Left forelimb (tissue), 1 donor: Measurements from ENCODE around the gene NCS1.
"Not testable (repeated sequence)": the region's sequence is repeated elsewhere in the genome, so short reads cannot be mapped to it uniquely, and the experiment has no call there.

Experiments
- DNase-seq: peaks from one replicate; pipeline ENCODE4 v3.0.0-alpha.2; 2018; ENCODE audit warnings: low spot score

NCS1 gene

GRCh38 chr9:130239741-130240241 lies 67.6 kb downstream of the NCS1 start:
- DNase-seq = no peak

- no peak for DNase-seq
These were observed 68.4 kb downstream of the NCS1 start for GRCh38 chr9:130240410-130241197.

- no peak for DNase-seq
These were observed 69.0 kb downstream of the NCS1 start for GRCh38 chr9:130241198-130241535.

GRCh38 chr9:130242270-130243014 lies 70.2 kb downstream of the NCS1 start:
- no peak for DNase-seq

- peak; percentile 81 for DNase-seq
These were observed 71.0 kb downstream of the NCS1 start for GRCh38 chr9:130243015-130243881.

- DNase-seq = no peak
These were observed 71.6 kb downstream of the NCS1 start for GRCh38 chr9:130243882-130244170.

GRCh38 chr9:130244548-130245165 lies 72.5 kb downstream of the NCS1 start:
- DNase-seq = no peak

GRCh38 chr9:130245474-130245873 lies 73.3 kb downstream of the NCS1 start:
- DNase-seq = no peak

- no peak for DNase-seq
These were observed 73.9 kb downstream of the NCS1 start for GRCh38 chr9:130246126-130246525.

- DNase-seq = peak; percentile 38
These were observed 82.8 kb downstream of the NCS1 start for GRCh38 chr9:130254747-130255630.

GRCh38 chr9:130255631-130256134 lies 83.5 kb downstream of the NCS1 start:
- peak; percentile 52 for DNase-seq

- DNase-seq = no peak
These were observed 84.4 kb downstream of the NCS1 start for GRCh38 chr9:130256644-130257043.

GRCh38 chr9:130258137-130258536 lies 85.9 kb downstream of the NCS1 start:
- DNase-seq = not testable (repeated sequence)

GRCh38 chr9:130259044-130259443 lies 86.8 kb downstream of the NCS1 start:
- no peak for DNase-seq

- no peak for DNase-seq
These were observed 88.9 kb downstream of the NCS1 start for GRCh38 chr9:130260816-130261765.

- no peak for DNase-seq
These were observed 90.0 kb downstream of the NCS1 start for GRCh38 chr9:130262061-130262745.

- peak; percentile 23 for DNase-seq
These were observed 90.6 kb downstream of the NCS1 start for GRCh38 chr9:130262771-130263170.

GRCh38 chr9:130263601-130264413 lies 91.6 kb downstream of the NCS1 start:
- peak; percentile 55 for DNase-seq
